DOHH2 (cell line): ENCODE data around the gene STX16.

Experiments used
- H3F3A ChIP-seq: fragments of 200-600 bp; sonication (generic), shearing (Covaris generic); 2 replicates; pipeline ENCODE4 v1.6.0; 2016; ENCODE audit warnings: antibody characterized with exemption, mild to moderate bottlenecking; ENCODE audit not compliant: control insufficient read depth, insufficient read depth
- H3K27ac ChIP-seq: fragments of 200-600 bp; sonication (generic); 2 replicates; pipeline ENCODE4 v1.5.1; 2014; ENCODE audit warnings: low read depth, mild to moderate bottlenecking, low read length, moderate library complexity
- H3K27me3 ChIP-seq: fragments of 200-600 bp; sonication (generic); 2 replicates; pipeline ENCODE4 v1.6.1; 2014; ENCODE audit warnings: mild to moderate bottlenecking, low read length, mixed read lengths; ENCODE audit not compliant: control insufficient read depth
- H3K36me3 ChIP-seq: fragments of 200-600 bp; sonication (generic); 2 replicates; pipeline ENCODE4 v1.6.1; 2014; ENCODE audit warnings: mild to moderate bottlenecking, low read length, moderate library complexity, mixed read lengths; ENCODE audit not compliant: control insufficient read depth
- H3K4me1 ChIP-seq: fragments of 200-600 bp; sonication (generic); 2 replicates; pipeline ENCODE4 v1.6.1; 2014; ENCODE audit warnings: mild to moderate bottlenecking, low read length, mixed read lengths; ENCODE audit not compliant: control insufficient read depth
- H3K4me2 ChIP-seq: fragments of 200-600 bp; sonication (generic); 2 replicates; pipeline ENCODE4 v1.6.0; 2014; ENCODE audit warnings: mild to moderate bottlenecking, low read length, moderate library complexity
- H3K4me3 ChIP-seq: fragments of 200-600 bp; sonication (generic); 2 replicates; pipeline ENCODE4 v1.5.1; 2014; ENCODE audit warnings: mild to moderate bottlenecking, low read length, mixed read lengths
- H3K79me2 ChIP-seq: fragments of 200-600 bp; sonication (generic); 2 replicates; pipeline ENCODE4 v1.6.1; 2014; ENCODE audit warnings: mild to moderate bottlenecking, low read length, mixed read lengths; ENCODE audit not compliant: control insufficient read depth
- H3K9me2 ChIP-seq: fragments of 200-600 bp; sonication (generic); replicated peaks from 2 replicates; pipeline ENCODE4 v1.6.1; 2014; ENCODE audit warnings: mild to moderate bottlenecking, low read length, mixed read lengths; ENCODE audit not compliant: control insufficient read depth
- H3K9me3 ChIP-seq: fragments of 200-600 bp; sonication (generic); 2 replicates; pipeline ENCODE4 v1.6.1; 2014; ENCODE audit warnings: antibody characterized with exemption, low read length, mixed read lengths; ENCODE audit not compliant: control insufficient read depth, insufficient read depth
- H4K20me1 ChIP-seq: fragments of 200-600 bp; sonication (generic); 2 replicates; pipeline ENCODE4 v1.6.0; 2014; ENCODE audit warnings: low read depth, mild to moderate bottlenecking, antibody characterized with exemption, low read length, moderate library complexity; ENCODE audit not compliant: control insufficient read depth, insufficient read depth
- CTCF ChIP-seq: fragments of 200-600 bp; sonication (generic); IDR thresholded peaks from one replicate; pipeline ENCODE4 v1.5.1; 2014; ENCODE audit warnings: antibody characterized with exemption, mild to moderate bottlenecking, low read depth, low read length; ENCODE audit not compliant: poor library complexity, severe bottlenecking
- EZH2phosphoT487 ChIP-seq: fragments of 200-600 bp; sonication (generic); IDR thresholded peaks from 2 replicates; pipeline ENCODE4 v1.6.1; 2017; ENCODE audit warnings: borderline replicate concordance, mild to moderate bottlenecking, antibody characterized with exemption, low read length, moderate library complexity, mixed read lengths

Gene STX16

GRCh38 chr20:58636396-58636982 lies 14.6 kb upstream of the STX16 start:
- no peaks in the 10 kb centered on the region for H3K79me2 ChIP-seq
- no peaks in the 10 kb centered on the region for H3K36me3 ChIP-seq
- H4K20me1 ChIP-seq = no peaks in the 10 kb centered on the region
- H3K4me3 ChIP-seq = no peak overlapping the region
- no peak overlapping the region for H3K4me2 ChIP-seq
- H3K4me1 ChIP-seq = no peaks in the 10 kb centered on the region
- H3K27ac ChIP-seq = no peak overlapping the region
- peaks cover 24% of the 10 kb centered on the region for H3K27me3 ChIP-seq
- TF ChIP-seq CTCF = no peak
- TF ChIP-seq EZH2phosphoT487 = no peak
- H3K9me2 ChIP-seq = no peaks in the 10 kb centered on the region
- no peaks in the 10 kb centered on the region for H3F3A ChIP-seq
- H3K9me3 ChIP-seq = no peaks in the 10 kb centered on the region

- Histone ChIP-seq H3K4me2 (no peak overlapping the region), H3K79me2 (no peaks in the 10 kb centered on the region), H3K9me3 (no peaks in the 10 kb centered on the region), H3K27me3 (peaks cover 26% of the 10 kb centered on the region), H4K20me1 (no peaks in the 10 kb centered on the region), H3K4me3 (no peak overlapping the region), H3F3A (no peaks in the 10 kb centered on the region), H3K4me1 (no peaks in the 10 kb centered on the region), H3K36me3 (no peaks in the 10 kb centered on the region), H3K27ac (no peak overlapping the region), H3K9me2 (no peaks in the 10 kb centered on the region)
- TF ChIP-seq CTCF = no peak
- TF ChIP-seq EZH2phosphoT487 = no peak
Observed at GRCh38 chr20:58636983-58637421, 14.1 kb upstream of the STX16 start.

- no peaks in the 10 kb centered on the region for H3F3A ChIP-seq
- no peaks in the 10 kb centered on the region for H3K9me2 ChIP-seq
- H3K27ac ChIP-seq = no peak overlapping the region
- no peak overlapping the region for H3K4me2 ChIP-seq
- no peaks in the 10 kb centered on the region for H3K79me2 ChIP-seq
- no peaks in the 10 kb centered on the region for H4K20me1 ChIP-seq
- H3K4me3 ChIP-seq = no peak overlapping the region
- no peaks in the 10 kb centered on the region for H3K36me3 ChIP-seq
- H3K4me1 ChIP-seq = peaks cover 3% of the 10 kb centered on the region; the same call in 1 of the 2 replicates
- TF ChIP-seq CTCF (no peak), EZH2phosphoT487 (no peak)
- peaks cover 33% of the 10 kb centered on the region for H3K27me3 ChIP-seq
- H3K9me3 ChIP-seq = no peaks in the 10 kb centered on the region
Observed at GRCh38 chr20:58637466-58638213, 13.4 kb upstream of the STX16 start.
